Measurements from ENCODE around the gene IGFLR1.

GRCh38 chr19:35766571-35767104, 24.4 kb upstream of the IGFLR1 start:
- TF ChIP-seq CTCF (conservative IDR thresholded peaks at IDR 0.05), result no peak
- no peak for TF ChIP-seq ZFX (IDR thresholded peaks at IDR 0.05)

Measured in C4-2B (cell line).